Measurements from ENCODE around the gene FUT4.
"Not testable (repeated sequence)": the region's sequence is repeated elsewhere in the genome, so short reads cannot be mapped to it uniquely, and the experiment has no call there.

FUT4 gene, protein sequence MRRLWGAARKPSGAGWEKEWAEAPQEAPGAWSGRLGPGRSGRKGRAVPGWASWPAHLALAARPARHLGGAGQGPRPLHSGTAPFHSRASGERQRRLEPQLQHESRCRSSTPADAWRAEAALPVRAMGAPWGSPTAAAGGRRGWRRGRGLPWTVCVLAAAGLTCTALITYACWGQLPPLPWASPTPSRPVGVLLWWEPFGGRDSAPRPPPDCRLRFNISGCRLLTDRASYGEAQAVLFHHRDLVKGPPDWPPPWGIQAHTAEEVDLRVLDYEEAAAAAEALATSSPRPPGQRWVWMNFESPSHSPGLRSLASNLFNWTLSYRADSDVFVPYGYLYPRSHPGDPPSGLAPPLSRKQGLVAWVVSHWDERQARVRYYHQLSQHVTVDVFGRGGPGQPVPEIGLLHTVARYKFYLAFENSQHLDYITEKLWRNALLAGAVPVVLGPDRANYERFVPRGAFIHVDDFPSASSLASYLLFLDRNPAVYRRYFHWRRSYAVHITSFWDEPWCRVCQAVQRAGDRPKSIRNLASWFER

DNA sequence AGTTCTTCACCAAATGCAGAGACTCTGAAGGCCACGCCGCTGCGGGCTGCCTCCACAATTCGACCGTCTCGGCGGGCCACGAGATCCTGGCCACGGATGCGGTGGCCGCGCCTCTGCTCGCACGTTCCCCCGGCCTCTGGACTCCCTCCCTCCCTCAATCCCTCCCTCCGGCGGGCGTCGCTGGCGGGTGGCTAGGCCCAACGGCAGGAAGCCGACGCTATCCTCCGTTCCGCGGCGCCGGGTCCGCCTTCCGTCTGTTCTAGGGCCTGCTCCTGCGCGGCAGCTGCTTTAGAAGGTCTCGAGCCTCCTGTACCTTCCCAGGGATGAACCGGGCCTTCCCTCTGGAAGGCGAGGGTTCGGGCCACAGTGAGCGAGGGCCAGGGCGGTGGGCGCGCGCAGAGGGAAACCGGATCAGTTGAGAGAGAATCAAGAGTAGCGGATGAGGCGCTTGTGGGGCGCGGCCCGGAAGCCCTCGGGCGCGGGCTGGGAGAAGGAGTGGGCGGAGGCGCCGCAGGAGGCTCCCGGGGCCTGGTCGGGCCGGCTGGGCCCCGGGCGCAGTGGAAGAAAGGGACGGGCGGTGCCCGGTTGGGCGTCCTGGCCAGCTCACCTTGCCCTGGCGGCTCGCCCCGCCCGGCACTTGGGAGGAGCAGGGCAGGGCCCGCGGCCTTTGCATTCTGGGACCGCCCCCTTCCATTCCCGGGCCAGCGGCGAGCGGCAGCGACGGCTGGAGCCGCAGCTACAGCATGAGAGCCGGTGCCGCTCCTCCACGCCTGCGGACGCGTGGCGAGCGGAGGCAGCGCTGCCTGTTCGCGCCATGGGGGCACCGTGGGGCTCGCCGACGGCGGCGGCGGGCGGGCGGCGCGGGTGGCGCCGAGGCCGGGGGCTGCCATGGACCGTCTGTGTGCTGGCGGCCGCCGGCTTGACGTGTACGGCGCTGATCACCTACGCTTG, at the start of gene FUT4:
Gene FUT4, plus strand, starts transcription at position 227 of the 951 bp plus-strand sequence. Its CDS starts 213 bp downstream, at position 440.
- peak; percentile 46 for DNase-seq (ENCODE audit: low read depth)

DNA sequence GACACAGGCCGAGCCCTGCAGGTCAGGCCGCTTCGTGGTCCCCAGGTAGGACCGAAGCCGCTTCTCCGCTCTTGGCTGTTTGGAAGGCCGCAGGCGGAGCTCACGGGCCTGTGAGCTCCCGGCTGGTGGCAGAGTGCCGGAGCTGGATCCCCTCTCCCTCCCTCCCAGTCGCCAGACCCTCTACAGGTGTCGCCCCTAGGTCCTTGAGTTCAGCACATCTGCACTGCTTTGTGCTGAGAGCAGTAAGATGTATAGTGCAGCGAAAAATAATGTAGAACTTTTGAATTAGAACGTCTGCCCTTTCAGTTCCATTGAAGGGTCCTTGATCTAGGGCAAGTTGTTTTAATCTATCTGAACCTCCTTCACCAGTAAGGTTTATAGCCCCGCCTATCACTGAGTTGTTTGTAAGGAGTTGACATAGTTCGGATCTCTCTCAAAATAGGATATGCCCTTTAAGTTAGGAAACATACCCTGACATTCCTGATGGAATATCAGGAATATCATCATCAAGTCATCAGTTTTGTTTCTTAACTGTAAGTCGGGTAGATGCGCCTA, 49.5 kb upstream of the FUT4 start:
- DNase-seq (ENCODE audit: low read depth): no peak

DNA sequence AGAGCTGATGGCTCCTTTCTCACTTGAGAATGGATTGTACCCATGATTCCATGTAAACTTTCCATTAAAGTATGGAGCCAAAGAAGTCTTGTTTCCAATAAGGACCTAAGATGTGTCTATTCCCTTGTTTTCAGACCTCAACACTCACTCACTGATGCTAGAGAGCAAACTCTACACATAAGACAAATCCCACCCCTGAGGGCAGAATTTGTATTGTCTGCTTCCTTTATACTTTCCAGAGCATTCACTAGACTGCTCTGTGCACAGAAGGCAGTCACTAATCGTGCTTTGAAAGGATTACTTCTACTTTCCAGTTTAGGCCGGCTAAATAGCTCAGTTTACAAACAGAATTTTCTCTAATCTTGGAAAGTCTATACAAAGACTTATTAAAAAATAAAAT, 43.5 kb upstream of the FUT4 start:
- DNase-seq (ENCODE audit: low read depth): no peak

DNA sequence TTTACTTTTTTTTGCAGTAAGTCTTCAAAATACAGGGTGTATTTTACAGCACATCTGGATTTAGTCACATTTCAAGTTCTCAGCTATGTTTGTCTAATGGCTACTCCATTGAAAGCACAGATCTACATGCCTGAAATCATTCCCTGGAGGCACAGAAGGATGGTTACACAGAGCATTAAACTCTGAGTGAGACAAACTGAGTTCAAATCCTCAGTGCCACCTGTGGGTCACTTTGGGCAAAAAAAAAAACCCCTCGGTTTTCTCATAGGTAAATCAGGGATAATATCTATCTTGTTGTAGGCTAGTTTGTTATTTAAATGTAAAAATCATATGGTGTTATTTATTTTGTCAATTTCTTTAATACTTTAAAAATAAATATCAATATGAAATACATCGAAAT, 42.2 kb upstream of the FUT4 start:
- DNase-seq (ENCODE audit: low read depth): no peak

DNA sequence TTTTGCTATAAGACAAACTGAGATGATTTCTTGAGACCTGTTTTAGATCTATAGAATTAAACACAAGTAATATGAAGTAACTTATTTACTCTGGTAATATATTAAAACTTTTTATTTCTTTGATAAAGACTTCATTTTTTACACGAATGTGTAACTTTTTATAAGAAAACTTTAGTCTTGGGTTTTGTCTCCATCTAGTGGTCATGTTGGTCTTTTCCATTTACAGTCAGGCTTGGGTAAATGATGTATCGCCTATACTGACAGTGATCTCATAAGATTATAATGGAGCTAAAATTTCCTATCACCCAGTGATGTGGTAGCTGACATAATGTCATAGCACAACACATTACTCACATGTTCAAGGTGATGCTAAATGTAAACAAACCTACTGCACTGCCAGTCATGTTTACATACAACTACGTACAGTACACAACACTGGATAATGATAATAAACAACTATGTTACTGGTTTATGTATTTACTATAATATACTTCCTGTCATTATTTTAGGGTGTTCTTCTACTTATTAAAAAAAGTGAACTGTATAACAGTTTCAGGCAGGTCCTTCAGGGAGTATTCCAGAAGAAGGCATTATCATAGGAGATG, 38.9 kb upstream of the FUT4 start:
- DNase-seq (ENCODE audit: low read depth): no peak

DNA sequence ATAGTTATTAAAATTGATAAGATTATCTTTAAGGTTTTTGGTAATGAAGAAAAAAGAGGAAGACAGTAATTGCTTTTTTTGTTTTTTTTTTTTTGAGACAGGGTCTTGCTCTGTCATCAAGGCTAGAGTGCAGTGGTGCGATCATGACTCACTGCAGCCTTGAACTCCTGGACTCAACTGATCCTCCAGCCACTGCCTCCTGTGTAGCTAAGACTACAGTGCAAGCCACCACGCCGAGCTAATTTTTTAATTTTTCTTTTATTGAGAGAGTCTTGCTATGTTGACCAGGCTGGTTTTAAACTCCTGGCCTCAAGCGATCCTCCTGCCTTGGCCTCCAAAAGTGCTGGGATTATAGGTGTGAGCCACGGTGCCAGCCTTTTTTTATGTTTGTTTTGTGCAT, 37.2 kb upstream of the FUT4 start:
- not testable (repeated sequence) for DNase-seq (ENCODE audit: low read depth)

DNA sequence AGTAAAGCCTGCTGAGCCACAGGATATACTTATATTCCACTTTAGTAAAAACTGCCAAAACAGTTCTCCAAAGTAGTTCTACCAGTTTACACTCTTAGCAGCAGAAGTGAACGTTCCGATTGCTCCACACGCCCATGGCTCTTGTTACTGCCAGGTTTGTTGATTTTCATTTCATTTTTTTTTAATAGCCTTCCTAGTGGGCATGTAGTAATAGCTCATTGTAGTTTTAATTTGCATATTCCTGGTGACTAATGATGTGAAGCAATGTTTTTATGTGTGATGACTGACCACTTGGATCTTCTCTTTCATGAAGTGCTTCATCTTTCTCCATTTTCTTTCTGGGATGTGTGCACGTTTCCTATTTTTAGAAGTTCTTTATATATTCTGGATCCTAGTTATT, 36.2 kb upstream of the FUT4 start:
- no peak for DNase-seq (ENCODE audit: low read depth)

DNA sequence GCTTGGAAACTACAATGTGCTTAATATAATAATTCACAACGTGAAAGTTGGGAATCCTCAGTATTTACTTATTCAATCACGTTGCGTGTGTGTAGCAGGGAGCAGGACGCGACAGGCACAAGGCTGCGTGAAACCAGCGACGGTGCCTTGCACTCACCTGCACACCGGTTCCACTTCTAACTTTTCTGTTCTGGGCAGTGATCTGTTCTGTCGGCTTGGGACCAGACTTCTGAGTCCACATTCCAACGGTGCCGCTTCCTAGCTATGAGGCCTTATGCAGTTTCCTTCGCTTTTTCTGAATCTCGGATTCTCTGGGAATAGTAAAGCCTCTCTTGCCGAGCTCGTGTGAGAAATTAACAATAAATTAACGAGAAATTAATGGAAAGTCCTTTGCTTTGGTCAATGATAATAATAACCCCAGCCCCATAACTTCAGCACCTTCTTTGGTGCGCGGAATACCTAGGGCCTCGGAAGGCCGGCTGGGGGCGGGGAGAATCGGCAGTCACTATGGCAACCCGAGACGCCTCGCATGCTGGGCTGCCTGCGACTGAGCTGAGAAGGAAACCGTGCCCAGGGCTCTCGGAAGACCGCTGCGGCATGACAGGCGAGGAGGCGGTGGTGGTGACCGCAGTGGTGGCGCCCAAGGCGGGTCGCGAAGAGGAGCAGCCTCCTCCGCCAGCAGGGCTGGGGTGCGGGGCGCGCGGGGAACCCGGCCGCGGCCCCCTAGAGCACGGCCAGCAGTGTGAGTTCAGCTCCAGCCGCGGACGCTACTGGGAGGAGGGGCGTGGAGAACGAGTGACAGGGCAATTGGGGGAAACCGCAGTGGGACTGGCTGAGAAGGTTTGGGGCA, 31.6 kb upstream of the FUT4 start, which contains the start of gene C11orf97:
Gene C11orf97, plus strand, starts transcription at position 530 of the 850 bp plus-strand sequence. Its CDS starts 68 bp downstream, at position 598.
- DNase-seq (ENCODE audit: low read depth): peak; percentile 24

DNA sequence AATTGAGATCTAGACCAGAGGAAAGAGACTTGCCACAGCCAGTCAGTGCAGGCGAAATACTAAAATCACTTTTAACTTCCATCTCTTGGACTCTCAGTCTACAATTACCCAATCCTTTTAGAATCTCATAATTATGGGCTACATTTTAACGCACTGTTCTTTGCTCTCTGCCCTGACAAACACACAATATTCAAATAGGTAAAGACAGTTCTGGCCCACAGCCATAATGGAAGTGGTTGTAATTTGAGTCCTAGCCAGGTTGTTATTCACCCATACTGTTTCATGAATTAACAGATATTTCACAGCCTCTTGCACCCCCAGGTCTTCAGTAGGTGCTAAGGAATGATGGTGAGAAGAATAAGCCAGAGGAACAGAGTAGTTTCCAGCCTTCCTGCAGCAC, 30.6 kb upstream of the FUT4 start:
- DNase-seq (ENCODE audit: low read depth): no peak

DNA sequence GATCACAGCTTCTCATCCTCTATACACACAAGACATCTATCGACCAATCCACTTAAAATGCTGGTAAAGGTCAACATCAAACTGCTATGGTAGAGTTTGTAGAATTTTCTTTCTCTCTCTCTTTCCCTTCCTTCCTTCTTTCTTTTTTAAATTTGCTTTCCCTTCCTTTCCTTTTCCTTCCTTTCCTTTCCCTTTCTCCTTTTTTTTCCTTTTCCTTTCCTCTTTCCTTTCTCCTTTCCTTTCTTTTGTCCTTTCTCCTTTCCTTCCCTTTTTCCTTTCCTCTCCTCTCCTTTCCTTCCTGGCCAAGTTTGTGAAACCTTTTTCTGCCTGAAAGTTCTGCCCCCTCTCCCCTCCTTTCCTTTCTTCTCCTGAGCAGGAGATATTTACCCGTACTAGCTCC, 28.3 kb upstream of the FUT4 start:
- no peak for DNase-seq (ENCODE audit: low read depth)

DNA sequence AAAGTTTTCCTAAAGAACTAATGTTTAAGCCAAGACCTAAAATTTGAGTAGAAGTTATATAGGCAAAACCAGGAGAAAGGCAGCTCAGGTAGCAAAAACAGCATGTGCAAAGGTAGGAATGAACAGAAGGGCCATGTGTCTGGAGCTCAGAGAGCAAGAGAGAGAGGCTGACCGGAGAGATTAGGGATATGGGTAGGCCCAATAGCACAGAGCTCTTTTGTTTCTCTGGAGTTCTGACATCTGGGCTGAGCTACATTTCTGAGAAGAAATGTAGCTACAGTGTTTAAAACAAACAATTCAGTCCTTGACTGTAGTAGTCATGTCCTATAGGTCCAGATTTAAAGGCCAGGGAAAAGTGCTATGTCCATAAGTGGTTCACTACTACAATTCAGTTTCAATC, 27.0 kb upstream of the FUT4 start:
- DNase-seq (ENCODE audit: low read depth): no peak

DNA sequence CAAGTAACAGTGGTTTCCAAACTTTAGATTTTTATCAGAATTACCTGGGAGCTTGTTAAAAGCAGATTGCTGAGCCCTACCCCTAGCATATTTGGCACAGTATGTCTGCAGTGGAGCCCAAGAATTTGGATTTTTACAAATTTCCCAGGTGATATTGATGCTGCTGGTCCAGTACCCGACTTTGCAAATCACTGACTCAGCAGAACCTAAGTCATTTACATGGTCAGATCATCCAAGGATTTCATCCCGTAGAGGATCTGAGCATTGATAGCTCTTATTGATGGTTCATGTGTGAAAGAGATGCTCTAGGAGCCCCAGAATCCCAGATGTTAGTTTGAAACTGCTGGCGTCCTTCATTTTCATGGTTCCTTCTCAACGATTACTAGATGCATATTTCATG, 25.4 kb upstream of the FUT4 start:
- DNase-seq (ENCODE audit: low read depth): no peak

DNA sequence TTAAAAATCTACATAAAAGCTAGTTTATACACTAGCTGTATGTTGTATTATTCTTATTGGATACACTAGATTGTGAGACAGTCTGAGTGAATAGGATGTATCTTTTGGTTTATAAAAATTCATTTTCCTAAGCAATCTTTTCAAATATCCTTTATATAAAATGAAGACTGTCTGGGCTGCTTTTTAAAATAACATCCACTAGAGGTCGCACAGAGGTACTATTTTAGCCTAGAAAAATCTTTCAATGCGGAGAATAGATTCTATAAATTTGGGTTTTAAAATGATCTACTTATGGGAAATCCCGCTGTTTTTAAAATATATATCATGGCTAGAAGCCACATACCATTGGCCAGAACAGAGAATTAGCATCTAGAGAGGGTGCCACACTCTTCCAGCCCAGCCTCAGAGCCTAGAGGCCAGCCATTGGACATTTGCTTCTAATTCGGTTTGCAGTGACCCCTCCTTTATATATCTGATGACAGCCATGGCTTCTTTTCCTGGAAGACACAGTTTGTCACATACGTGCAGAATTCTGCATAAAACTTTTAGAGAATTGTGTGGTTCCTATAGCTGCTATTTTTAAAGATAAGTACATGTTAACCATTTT, 24.1 kb upstream of the FUT4 start:
- no peak for DNase-seq (ENCODE audit: low read depth)

DNA sequence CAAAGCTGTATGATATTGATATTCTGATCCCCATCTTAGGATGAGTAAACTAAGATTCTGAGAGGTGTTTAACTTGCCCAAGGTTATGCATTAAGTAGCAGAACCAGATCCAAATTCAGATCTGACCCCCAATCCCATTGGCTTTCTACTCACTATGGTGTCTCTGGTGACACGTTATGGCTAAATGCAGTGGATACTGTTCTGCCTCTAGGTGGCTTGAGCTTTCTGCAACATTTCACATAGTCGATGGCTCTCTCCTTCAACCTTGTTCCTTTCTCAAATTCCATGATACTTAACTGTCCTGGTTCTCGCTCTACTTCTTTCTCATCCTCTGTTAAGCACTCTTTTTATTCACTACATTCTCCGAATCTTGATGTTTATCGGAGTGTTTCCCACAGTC, 22.0 kb upstream of the FUT4 start:
- no peak for DNase-seq (ENCODE audit: low read depth)

DNA sequence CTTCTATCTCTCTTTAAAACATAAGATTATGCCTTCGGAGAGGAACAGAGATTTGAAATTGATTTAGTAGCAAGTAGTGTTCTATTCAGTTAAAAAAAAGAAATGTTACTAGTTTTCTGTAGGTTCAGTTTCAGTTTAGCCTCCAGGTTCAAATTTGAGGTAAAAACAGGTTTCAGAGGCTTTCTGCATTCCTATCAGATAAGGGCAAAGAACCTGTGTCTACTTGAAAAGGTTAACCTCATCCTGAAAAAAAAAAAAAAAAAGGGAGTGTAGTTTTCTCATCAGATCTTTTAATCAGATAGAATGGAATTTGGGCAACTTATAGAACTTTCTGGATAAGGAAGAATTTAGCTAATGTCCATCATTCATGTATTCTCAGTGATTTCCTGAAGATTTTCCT, 19.4 kb upstream of the FUT4 start:
- no peak for DNase-seq (ENCODE audit: low read depth)

DNA sequence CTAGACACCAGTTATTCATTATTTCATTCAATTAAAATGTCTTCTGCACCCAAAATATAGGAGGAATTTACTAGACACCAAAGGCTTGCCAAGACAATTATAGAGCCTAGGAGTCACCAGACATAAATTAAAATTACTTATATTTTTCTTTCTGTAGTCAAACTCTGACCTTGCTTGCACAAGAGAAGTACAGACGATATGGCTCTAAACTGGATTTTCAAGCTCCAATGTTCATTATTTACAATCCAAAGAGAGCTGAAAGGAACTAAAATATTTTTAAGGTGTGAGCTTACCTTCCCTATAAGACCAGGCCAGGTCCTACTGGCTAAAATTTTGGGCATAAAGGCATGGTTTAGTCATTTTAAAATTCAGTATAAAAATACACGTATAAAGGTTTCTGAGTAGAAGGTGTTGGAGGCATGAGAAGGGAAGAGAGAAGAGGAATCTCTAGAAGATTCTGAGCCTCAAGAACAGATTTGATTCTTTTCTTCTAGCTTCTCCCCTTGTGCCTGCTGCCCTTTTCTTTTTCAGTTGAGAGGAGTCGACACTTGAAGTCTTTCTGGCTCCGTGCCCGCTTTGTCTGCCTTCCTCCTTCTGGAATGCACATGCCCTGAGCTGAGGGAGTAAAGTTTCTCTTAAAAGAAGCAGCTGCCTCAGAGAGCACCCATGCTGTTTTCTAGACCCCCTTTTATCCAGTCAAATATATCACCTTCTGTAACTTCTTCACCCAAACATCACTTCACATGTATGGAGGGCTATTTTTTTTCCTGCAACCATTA, 18.0 kb upstream of the FUT4 start:
- DNase-seq (ENCODE audit: low read depth): no peak

DNA sequence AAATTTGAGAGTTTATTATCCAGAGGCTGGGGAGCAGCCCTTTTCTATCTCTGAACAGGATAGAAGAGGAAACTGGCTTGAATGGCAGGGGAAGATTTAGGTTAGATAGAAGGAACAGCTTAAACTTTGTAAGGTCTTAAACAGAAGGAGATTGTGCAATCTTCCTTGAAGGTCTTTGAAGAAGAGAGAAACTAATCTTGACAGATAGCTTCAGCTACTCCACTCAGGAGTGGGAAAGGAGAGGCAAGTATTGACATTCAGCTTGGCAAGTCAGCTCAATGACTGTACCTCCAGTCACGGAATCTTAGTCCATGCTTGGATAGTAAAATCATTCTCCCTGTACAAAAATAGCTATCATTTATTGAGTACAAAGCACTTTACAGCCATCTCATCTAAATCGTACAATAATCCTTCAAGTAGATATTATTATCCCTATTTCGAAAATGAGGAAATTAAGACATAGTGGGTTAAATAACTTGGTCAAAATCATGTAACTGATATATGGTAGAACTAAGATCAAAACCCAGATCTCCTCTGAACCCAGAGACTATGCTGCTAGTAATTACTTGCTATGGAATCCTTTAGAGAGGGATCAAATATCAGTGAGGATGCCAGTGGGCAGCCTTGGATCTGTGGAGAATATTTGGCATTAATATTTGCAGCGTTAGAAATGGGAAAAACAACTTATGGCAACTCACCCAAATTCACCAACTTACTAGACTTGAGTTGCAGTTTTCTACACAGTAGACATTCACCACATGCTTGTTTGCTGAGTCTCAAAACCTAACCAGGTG, 16.9 kb upstream of the FUT4 start:
- DNase-seq (ENCODE audit: low read depth): no peak

DNA sequence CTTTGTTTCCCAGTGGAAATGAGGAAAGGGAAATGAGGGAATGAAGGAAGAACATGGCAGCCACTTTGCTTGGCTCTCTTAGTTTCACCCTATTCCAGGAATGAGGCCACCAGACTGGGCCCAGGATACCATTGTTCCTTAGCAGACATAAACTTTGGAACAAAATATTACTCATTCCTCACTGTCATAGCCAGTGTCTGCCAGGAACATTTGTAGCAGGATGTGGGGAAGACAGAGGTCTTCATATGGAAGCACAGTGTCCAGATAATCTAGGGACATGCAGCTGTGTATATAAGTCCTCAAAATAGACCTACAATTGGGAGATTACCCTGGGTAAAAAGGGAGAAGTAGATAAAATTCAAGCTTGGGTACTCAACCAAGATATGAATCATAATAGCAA, 15.2 kb upstream of the FUT4 start:
- no peak for DNase-seq (ENCODE audit: low read depth)

DNA sequence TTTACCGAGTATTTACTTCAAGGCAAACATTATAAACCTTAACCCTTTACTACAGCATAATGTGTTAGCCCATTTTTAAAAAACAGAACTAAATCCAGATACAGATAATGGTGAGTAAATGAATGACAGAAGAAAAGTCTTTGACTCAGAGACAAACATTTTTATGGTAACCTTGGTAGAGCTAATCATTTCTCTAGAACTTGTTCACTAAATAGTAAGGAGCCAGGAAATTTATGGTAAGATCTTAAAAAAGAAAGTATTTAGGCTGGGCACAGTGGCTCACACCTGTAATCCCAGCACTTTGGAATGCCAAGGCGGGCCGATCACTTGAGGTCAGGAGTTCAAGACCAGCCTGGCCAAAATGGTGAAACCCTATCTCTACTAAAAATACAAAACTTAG, 11.5 kb upstream of the FUT4 start:
- no peak for DNase-seq (ENCODE audit: low read depth)

Data from stimulated activated CD8-positive, alpha-beta memory T cell treated with anti-CD3 and anti-CD28 coated beads, Interleukin-7, amount 100 ng/mL, for 24 hours (primary cell).